ENCODE data around the gene ALCAM.

The ALCAM gene

GRCh38 chr3:105495021-105495420 is 128.3 kb downstream of the ALCAM start:
- no peak for DNase-seq (ENCODE audit: low read depth)

DNA sequence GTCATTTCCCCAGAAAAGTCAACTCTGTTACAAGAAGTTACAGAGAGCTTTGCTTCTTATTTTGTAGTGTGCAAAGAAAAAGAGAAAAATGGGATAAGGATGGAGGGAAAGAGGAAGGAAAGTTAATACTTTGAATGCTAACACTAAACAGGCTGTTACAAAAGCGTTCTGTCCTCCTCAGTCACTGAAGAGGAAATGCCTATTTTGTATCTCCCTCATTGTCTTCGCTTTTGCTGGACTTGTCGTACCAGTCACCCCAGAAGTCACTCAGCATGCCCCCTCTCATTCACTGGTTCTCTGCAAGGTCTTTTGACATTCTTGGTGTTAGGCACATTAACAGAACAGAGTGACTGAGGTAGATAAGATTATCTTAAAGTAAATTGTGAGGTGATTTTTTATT is 129.6 kb downstream of the ALCAM start:
- no peak for DNase-seq (ENCODE audit: low read depth)

DNA sequence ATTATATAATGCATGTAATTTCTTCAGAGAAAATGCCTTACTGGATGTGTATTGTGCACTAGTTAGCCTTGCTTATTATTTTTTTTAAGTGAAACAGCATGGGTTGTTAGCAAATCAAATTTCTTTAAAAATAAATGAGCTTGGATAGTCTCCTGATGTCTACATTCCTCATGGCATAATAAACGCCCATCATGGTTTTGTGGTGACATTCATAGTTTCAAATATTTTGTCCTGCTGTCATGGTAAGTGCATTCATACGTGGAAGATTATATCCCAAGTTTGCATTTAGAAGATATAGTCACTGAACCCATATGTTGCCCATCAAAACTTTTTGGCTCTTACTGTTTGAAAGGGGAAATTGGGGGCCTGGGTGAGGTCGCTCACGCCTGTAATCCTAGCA is 130.7 kb downstream of the ALCAM start:
- no peak for DNase-seq (ENCODE audit: low read depth)

DNA sequence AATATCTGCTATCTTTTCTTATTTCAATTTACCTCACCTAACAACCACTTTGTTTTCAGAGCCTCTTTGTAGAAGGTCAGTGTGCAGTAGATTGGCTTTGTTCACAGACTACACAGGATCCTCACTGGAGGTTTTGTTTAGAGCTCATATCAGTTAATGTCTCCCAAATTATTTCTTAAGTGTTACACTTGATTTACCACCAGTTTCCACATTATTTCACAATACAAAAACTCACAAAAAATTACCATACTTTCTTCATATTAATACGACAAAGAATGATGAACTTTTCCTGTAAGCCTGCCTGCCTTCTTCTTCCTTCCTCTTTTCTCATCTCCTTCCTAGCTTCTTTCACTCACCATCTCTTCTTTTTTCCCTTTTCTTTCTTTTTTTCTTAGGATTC is 133.3 kb downstream of the ALCAM start:
- no peak for DNase-seq (ENCODE audit: low read depth)

GRCh38 chr3:105502333-105502732 is 135.6 kb downstream of the ALCAM start:
- DNase-seq (ENCODE audit: low read depth): no peak

DNA sequence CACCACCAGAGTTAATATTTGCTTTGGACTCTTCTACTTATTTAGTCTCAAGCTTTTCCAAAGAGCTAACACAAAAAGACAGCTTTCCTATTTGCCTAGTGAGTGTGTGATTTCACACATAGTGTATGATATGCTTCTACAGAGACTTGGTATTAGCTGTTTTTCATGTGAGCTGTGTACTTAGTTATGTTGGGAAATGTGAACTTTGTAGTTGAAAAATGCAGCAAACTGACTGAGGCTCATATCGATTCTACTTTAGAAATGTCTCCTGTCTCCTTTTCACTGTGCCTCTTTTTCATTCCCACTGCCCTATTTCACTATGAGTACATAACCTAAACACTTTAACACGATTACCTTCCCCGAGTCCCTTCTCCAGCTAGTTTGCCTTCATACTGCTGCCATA is 136.5 kb downstream of the ALCAM start:
- DNase-seq (ENCODE audit: low read depth): no peak

- DNase-seq (ENCODE audit: low read depth): no peak
These were observed 137.8 kb downstream of the ALCAM start for GRCh38 chr3:105504440-105504951.

GRCh38 chr3:105505170-105505569 is 138.5 kb downstream of the ALCAM start:
- DNase-seq (ENCODE audit: low read depth): no peak

DNA sequence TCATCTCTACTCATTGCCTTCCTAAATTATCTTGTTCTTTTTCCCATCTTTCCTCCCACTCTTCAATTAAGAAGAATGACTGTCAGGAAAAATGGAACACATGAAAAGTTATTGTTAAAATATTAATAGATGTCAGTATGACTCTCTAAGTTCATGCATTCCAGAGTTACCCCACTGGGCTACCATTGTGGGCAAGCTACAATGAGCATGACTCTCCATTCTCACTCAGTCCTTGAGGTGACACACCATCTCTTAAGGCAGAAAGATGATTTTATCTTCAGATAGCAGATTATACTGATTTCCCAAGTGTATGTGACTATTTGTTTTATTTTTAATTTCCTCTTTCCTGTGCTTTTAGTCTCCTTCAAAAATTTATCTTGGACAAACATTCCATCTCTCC is 144.3 kb downstream of the ALCAM start:
- no peak for DNase-seq (ENCODE audit: low read depth)

DNA sequence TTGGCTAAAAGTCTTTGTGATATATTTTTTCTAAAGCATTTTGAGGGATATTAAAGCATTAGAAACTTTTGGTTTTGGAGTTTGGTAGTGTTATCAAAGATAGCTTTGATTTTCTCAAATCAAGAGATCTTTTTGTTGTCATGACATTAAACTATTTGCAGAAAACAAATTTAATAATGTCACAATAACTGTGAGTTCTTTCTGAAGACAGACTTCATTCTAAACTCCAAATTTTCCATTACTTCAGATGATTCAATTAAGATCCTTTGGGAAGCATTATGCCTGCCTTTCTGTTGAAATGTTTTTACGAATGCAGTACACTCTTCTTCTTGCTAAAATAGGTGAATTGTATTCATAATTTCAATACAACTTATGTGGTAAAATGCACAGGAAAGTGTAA is 145.4 kb downstream of the ALCAM start:
- no peak for DNase-seq (ENCODE audit: low read depth)

DNA sequence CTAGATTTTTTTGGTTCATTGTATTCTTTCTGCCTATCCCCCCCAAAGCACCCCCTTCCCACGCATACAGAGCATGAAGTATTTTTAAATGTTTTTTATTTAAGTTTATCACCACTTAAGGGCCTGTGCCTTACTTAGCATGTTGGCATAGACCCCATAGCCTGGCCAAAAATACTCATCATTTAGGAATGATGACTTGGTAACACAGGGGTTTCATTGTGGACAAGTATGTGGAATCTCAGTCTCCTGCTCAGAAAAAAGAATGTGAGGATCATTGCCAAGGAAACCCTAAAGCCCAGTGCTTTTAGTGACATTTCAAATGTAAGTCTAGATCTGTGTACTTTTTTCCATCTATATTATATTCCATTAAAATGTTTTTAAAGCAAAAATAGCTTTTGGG is 146.3 kb downstream of the ALCAM start:
- no peak for DNase-seq (ENCODE audit: low read depth)

DNA sequence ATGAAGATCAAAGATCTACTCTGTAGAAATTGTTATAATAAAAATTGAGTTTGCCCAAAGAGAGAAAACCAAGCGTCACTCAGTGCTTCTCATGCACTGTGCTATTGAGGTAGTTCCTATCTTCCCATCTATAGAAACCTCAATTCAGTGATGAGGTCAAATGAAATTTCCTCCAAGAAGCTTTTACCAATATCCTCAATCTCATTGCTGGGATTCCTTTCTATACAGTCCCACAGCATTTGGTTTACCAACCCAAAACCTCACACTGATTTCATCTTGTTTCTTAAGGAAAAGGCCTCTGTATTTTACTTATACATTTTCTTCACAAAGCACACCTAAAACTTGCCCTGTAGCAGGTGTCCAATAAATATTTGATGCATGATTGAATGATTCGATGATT is 147.2 kb downstream of the ALCAM start:
- DNase-seq (ENCODE audit: low read depth): no peak

DNA sequence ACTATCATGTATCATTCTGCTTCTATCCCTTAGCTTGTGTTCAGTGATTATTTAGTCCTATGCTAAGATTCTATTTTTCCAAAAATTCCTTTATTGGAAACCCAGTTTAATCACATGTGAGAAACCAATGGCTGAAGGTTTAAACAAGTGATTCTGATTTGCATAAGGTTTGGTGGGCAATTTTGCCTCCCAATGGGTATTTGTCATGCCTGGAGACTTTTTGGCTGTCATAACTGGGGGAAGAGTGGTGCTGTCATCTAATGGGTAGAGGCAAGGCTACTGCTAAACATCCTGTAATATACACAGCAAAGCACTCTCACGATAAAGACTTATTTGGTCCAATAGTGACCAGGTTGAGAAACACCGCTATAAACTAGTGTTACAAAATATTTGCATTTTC is 148.7 kb downstream of the ALCAM start:
- DNase-seq (ENCODE audit: low read depth): no peak

GRCh38 chr3:105516972-105517371 is 150.3 kb downstream of the ALCAM start:
- no peak for DNase-seq (ENCODE audit: low read depth)

DNA sequence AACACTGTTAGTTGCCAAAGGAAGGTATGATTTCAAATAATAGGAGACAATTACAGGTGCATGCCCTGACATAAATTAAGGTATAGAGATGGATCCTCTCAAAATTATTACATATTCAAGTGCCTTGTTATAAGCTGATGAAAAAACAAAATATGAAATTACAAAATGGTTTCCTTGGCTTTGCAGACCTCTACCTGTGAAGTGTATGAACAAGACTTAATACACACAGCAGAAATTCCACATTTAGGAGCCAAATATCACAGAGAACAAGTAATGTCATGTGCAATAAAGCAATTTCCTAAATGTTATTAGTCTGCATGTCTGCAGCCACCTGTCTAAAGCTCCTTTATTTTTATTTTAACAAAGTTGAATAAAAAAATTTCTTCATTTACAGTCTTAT is 151.5 kb downstream of the ALCAM start:
- DNase-seq (ENCODE audit: low read depth): no peak

DNA sequence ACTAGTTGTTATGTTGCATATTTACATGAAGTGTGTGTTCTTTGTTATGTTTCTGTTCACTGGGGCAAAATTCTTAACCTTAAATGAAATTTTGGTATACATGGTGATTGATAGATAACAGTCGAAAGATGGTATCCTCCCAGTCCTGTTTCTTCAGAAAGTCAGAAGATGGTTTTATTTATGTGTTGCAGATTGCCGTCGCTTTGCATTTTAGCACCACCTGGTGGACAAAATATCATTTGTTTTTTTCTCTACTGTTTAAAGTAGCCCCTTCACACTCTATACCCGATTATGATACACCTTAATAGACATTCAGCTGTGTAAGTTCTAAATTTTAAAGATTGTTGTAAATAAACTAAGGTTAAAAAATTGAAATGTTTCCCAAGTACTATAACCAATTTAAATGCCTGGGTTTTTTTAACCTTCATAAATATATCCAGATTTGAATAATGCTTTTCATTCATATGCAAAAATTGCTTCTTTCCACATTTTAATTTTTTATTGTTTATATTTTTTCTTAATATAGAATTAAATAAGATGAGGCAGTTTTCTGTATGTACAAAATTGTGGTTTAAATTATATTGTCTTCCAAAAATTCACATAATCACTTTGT is 152.2 kb downstream of the ALCAM start:
- DNase-seq (ENCODE audit: low read depth): no peak

DNA sequence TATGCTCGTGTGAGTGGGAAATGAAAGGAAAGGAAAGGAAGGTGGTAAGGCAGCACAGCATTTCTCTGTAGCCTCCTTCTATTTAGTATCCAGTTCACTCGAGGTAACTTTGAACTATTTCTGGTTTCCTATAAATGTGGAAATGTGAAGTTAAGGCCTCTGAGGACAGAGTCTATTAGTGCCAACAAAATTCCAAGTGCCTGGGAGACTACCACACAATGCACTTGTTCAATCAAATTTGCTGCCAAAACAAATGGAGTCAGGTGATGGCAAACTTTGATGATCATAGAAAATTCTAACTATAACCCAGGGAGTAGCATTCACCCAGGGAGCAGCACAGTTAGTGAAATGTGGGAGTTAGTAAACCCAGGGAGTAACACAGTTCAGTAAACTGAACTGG is 155.1 kb downstream of the ALCAM start:
- DNase-seq (ENCODE audit: low read depth): no peak

- no peak for DNase-seq (ENCODE audit: low read depth)
These were observed 156.8 kb downstream of the ALCAM start for GRCh38 chr3:105523501-105523900.

DNA sequence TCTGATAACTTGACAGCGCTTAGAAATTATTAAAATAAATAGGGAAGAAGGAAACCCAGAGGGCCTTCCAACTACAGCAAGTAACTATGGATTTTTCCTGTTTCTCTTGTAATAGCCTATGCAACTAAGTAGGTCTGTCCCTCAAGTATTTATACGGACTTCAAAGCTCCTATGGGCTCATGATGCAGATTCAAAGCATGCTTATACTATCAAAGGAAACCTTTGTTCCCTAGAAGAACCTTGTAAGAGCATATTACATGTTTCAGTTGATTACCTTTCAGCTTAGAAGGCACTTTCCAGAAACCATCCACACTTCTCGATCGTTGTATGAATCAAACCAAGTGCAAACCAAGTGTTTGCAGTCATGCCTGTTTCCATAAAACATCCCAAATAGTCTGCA is 158.8 kb downstream of the ALCAM start:
- DNase-seq (ENCODE audit: low read depth): no peak

- no peak for DNase-seq (ENCODE audit: low read depth)
These were observed 159.8 kb downstream of the ALCAM start for GRCh38 chr3:105526360-105527111.

DNA sequence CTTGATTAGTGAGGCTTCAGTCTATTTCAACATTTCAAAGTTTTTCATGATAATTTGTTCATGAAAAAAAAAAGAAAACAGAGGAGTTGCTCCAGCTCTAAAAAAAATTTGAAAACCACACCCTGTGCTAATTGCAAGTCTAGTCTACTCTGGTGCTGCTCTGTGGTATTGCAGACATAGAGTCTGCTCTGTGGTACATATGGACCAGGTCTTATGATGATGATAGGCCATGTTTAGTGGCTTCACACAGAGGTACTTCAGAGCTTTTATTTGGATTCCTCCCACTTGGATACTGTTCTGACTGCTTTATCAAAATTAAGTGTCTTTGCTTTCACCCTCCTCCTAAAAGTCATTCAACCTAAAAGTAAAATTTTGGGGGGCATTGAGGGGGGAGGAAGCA is 160.8 kb downstream of the ALCAM start:
- no peak for DNase-seq (ENCODE audit: low read depth)

DNA sequence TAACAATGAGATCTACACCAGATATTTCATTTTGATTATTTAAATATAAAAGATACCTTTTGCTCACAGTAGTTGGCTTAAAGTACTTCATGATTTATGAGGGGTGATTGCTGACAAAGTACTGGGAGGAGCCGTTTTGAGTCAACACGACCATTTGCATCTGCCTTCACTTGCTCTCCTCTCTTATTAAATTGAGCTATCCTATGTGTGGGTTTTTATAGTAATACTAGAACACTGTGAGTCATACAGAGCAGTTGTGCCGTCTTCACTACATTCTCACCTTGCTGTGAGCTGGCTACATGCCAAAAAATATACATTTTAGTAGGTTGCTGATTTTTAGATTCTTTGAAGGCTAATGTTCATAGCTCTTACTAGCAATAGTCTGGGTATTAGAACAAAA is 161.2 kb downstream of the ALCAM start:
- no peak for DNase-seq (ENCODE audit: low read depth)

GRCh38 chr3:105528955-105529354 is 162.2 kb downstream of the ALCAM start:
- no peak for DNase-seq (ENCODE audit: low read depth)

GRCh38 chr3:105529456-105529855 is 162.7 kb downstream of the ALCAM start:
- DNase-seq (ENCODE audit: low read depth): no peak

Measured in stimulated activated CD8-positive, alpha-beta memory T cell treated with anti-CD3 and anti-CD28 coated beads, Interleukin-15, amount 100 ng/mL, for 1 hour (primary cell).